GM12878 (cell line): ENCODE measurements around the gene NIPAL3. TPM values are rescaled to one million over a fixed set of nuclear protein-coding genes. Genes with fewer than 3 reads are reported as not detected.

ENCODE experiments used
- ATAC-seq: fragments of 200-7000 bp; cut with Tn5 transposase; 3 replicates; pipeline ENCODE4 v1.9.1; 2020; ENCODE audit warnings: mild to moderate bottlenecking, moderate library complexity
- BruUV-seq: library from RNA; stranded (reverse); fragments of 400-500 nt; replicated peaks from 2 replicates; lab custom pipeline; 2021; lab: Mats Ljungman, UMichigan
- CTCF ChIA-PET: fragments of 300-600 bp; sonication (Branson Sonifier 250); formaldehyde crosslinking; extraction: SDS; loops from one replicate; lab custom pipeline; 2021; ENCODE audit warnings: inconsistent platforms; lab: Yijun Ruan, JAX
- POLR2A ChIA-PET: fragments of 350-600 bp; formaldehyde crosslinking; extraction: SDS; loops from one replicate; lab custom pipeline; 2021; ENCODE audit warnings: inconsistent platforms; lab: Charles Lee
- RAD21 ChIA-PET: fragments of 300-600 bp; sonication (Branson Sonifier 250); formaldehyde crosslinking; loops from one replicate; lab custom pipeline; 2023; ENCODE audit warnings: antibody characterized with exemption; ENCODE audit not compliant: unreplicated experiment; lab: Charles Lee
- SMC1A ChIA-PET: fragments of 300-600 bp; sonication (Branson Sonifier 250); formaldehyde crosslinking; loops from one replicate; lab custom pipeline; 2023; ENCODE audit not compliant: unreplicated experiment, uncharacterized antibody; lab: Charles Lee
- DNase-seq: peaks from one replicate; pipeline ENCODE4 v3.0.0-alpha.2; 2011; ENCODE audit warnings: low read depth, low spot score
- FAIRE-seq: peaks from 3 replicates; lab custom pipeline; 2011; peaks lifted over from hg19 to GRCh38; lab: Jason Lieb, UNC
- H2AFZ ChIP-seq: 2 replicates; pipeline ENCODE4 v1.6.0; 2011; ENCODE audit warnings: low read depth, low read length, control low read depth; ENCODE audit not compliant: control insufficient read depth
- H3K27ac ChIP-seq: 2 replicates; pipeline ENCODE4 v1.5.1; 2011; ENCODE audit warnings: control low read depth; ENCODE audit not compliant: control insufficient read depth, insufficient read depth
- H3K27me3 ChIP-seq, 2 experiments: replicated peaks in 1 of 2; 2 replicates each; pipeline versions ENCODE4 v1.6.0 to v1.6.1; 2011; ENCODE audit warnings: low read length in 1 of 2; ENCODE audit not compliant: control insufficient read depth in 2 of 2, insufficient read depth in 2 of 2
- H3K36me3 ChIP-seq, 2 experiments: 2 replicates each; pipeline ENCODE4 v1.5.1; 2011; ENCODE audit warnings: low read length in 1 of 2; ENCODE audit not compliant: control insufficient read depth in 2 of 2, insufficient read depth in 2 of 2
- H3K4me1 ChIP-seq: 2 replicates; pipeline ENCODE4 v1.6.1; 2011; ENCODE audit warnings: mild to moderate bottlenecking, low read length, moderate library complexity, mixed read lengths; ENCODE audit not compliant: control insufficient read depth, insufficient read depth
- H3K4me2 ChIP-seq: 2 replicates; pipeline ENCODE4 v1.6.0; 2011; ENCODE audit warnings: control low read depth; ENCODE audit not compliant: control insufficient read depth, insufficient read depth
- H3K4me3 ChIP-seq: fragments of 200-600 bp; sonication (generic); 2 replicates; pipeline ENCODE4 v1.5.1; 2016
- H3K79me2 ChIP-seq: 2 replicates; pipeline ENCODE4 v1.6.0; 2011; ENCODE audit warnings: low read length; ENCODE audit not compliant: control insufficient read depth, insufficient read depth
- H3K9ac ChIP-seq: 2 replicates; pipeline ENCODE4 v1.8.0; 2011; ENCODE audit warnings: low read length, control low read depth, mixed read lengths; ENCODE audit not compliant: control insufficient read depth, insufficient read depth
- H3K9me3 ChIP-seq: replicated peaks from 3 replicates; pipeline ENCODE4 v1.5.1; 2011; ENCODE audit warnings: mild to moderate bottlenecking, low read length; ENCODE audit not compliant: control insufficient read depth, insufficient read depth
- H4K20me1 ChIP-seq: 2 replicates; pipeline ENCODE4 v1.6.0; 2011; ENCODE audit not compliant: control insufficient read depth, insufficient read depth
- ESRRA ChIP-seq: IDR thresholded peaks from 2 replicates; pipeline ENCODE4 v1.6.1; 2012; ENCODE audit warnings: mild to moderate bottlenecking, low read length, improper control_type of control experiment
- IKZF2 ChIP-seq, 2 experiments: fragments of 450-650 bp; IDR thresholded peaks; 2 replicates each; pipeline ENCODE4 v1.6.1; 2017; ENCODE audit warnings: mild to moderate bottlenecking in 2 of 2, moderate library complexity in 2 of 2
- NR2C1 ChIP-seq: fragments of 450-650 bp; IDR thresholded peaks from 2 replicates; pipeline ENCODE4 v1.6.1; 2017; ENCODE audit warnings: antibody characterized with exemption, mild to moderate bottlenecking, moderate library complexity
- REST ChIP-seq: IDR thresholded peaks from 2 replicates; pipeline ENCODE4 v1.6.1; 2012; ENCODE audit warnings: mild to moderate bottlenecking, low read depth, low read length
- SIN3A ChIP-seq: IDR thresholded peaks from 2 replicates; pipeline ENCODE4 v1.6.1; 2012; ENCODE audit warnings: low read depth, low read length, improper control_type of control experiment
- SIX5 ChIP-seq: IDR thresholded peaks from 2 replicates; pipeline ENCODE4 v1.6.1; 2011; ENCODE audit warnings: mild to moderate bottlenecking, low read depth, low read length, moderate library complexity; ENCODE audit not compliant: severe bottlenecking
- WRNIP1 ChIP-seq: IDR thresholded peaks from 2 replicates; pipeline ENCODE4 v1.6.1; 2011; ENCODE audit warnings: low read depth, low read length, improper control_type of control experiment, borderline replicate concordance
- ZSCAN29 ChIP-seq: fragments of 450-650 bp; IDR thresholded peaks from 2 replicates; pipeline ENCODE4 v1.6.1; 2017; ENCODE audit warnings: mild to moderate bottlenecking, moderate library complexity
- WGBS: methylation state at CpG from one replicate; pipeline ENCODE4 v1.1.6; 2016; ENCODE audit warnings: low lambda C conversion rate; ENCODE audit not compliant: insufficient replicate concordance, insufficient coverage; ENCODE audit errors: missing lambda C conversion rate; 5-methylcytosine and 5-hydroxymethylcytosine counted together
- in situ Hi-C: fragments of 300-500 bp; cut with MboI; formaldehyde crosslinking; loops from 9 replicates; pipeline ENCODE4 v1.14.3; 2018; ENCODE audit warnings: mixed read lengths
- intact Hi-C: fragments of 100-400 bp; cut with micrococcal nuclease; formaldehyde crosslinking; loops from one replicate; pipeline ENCODE4 v1.14.2; 2022; ENCODE audit not compliant: unreplicated experiment
- polyA plus RNA-seq, 11 experiments: library from polyadenylated mRNA; depleted of rRNA in 4 of 11; unstranded in 6 of 11; stranded (reverse) in 5 of 11; fragments of >200 nt; fragmentation: Nextera tagmentation in 4 of 11; fragmentation: Illumina TruSeq in 1 of 11; extraction: Ambion mirVana in 4 of 11; extraction: Trizol in 1 of 11; gene quantifications; 1 replicate in 1 of 11; 2 replicates in 10 of 11; pipeline versions ENCODE4 v1.2.1 to v1.2.3, GENCODE V29; 2011 to 2016; ENCODE audit warnings: inconsistent platforms in 2 of 11, missing spikeins in 2 of 11, low read depth in 1 of 11
- total RNA-seq, 4 experiments: library from RNA; depleted of rRNA in 3 of 4; stranded (reverse); fragments of >200 nt in 3 of 4; fragmentation: Illumina TruSeq in 1 of 4; extraction: Trizol in 1 of 4; gene quantifications; 2 replicates each; pipeline versions ENCODE4 v1.2.1 to v1.2.3, GENCODE V29; 2013 to 2021

Gene NIPAL3
- total and polyA plus RNA-seq, 10 of the 15 experiments (the other 5 are each of a cell fraction or from before 2014, with no cell fraction given) = 2.1 to 9.4 (median 4.2) TPM

DNA sequence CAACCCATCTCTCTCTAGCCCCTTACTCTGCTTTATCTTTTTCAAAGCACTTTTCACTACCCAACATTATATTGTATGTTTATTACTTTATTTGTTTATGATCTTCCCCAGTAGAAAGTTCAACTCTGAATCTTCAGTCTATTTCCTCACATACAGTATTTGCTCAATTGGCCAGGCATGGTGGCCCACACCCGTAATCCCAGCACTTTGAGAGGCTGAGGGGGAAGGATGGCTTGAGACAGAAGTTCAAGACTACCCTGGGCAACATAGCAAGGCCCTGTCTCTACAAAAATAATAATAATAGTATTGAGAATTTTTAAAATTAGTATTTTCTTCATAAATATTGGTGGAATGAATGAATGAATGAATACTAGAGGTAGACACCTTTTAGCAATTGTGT is 3.2 kb upstream of the NIPAL3 start:
- BruUV-seq = no TSS peak
- Histone ChIP-seq H3K4me3 (no peak overlapping the region), H3K36me3 (no peaks in the 10 kb centered on the region), H3K9ac (no peak overlapping the region), H3K4me2 (no peak overlapping the region)
- TF ChIP-seq NR2C1 = no peak
- TF ChIP-seq SIN3A = no peak
- TF ChIP-seq WRNIP1 = no peak
- no peak for TF ChIP-seq REST
- no peak for TF ChIP-seq ZSCAN29
- TF ChIP-seq IKZF2 (IDR thresholded peaks at IDR 0.05) = no peak
- TF ChIP-seq SIX5 = no peak
- TF ChIP-seq ESRRA = no peak
- TF ChIP-seq, all 136 proteins: peak for 0
- DNase-seq (no peak), FAIRE-seq (no peak), ATAC-seq (no peak)
- H4K20me1 ChIP-seq = no peaks in the 10 kb centered on the region
- no peak overlapping the region for H3K27ac ChIP-seq
- 40% methylated on average over 1 of the region's 1 CpG for WGBS
- SMC1A ChIA-PET = interaction anchor here (1.1 to 9.8 kb wide), 2 partner anchors 12 to 19 kb away, joined by 3 to 63 read pairs; no protein-coding TSS in a partner anchor
- H2AFZ ChIP-seq = no peak overlapping the region
- H3K27me3 ChIP-seq = no peaks in the 10 kb centered on the region
- intact Hi-C loops = no loop called here
- RAD21 ChIA-PET = interaction anchor here (0.8 to 1.6 kb wide), 3 partner anchors 21 to 262 kb away, joined by 3 read pairs; no protein-coding TSS in a partner anchor
- CTCF ChIA-PET = interaction anchor here (0.9 to 3.3 kb wide), 5 partner anchors 12 to 224 kb away, joined by 3 to 22 read pairs (median 3); no protein-coding TSS in a partner anchor
- H3K9me3 ChIP-seq = no peaks in the 10 kb centered on the region; the same call in 2 of the 3 replicates
- no peaks in the 10 kb centered on the region for H3K79me2 ChIP-seq
- POLR2A ChIA-PET = no interaction called here
- H3K4me1 ChIP-seq = peaks cover 8% of the 10 kb centered on the region
- in situ Hi-C loops = no loop called here
